Smooth muscle cell (in vitro differentiated cells): ENCODE results near the gene DAAM2. TPM values are rescaled to one million over a fixed set of nuclear protein-coding genes. Genes with fewer than 3 reads are reported as not detected.

Source experiments
- DNase-seq: peaks from one replicate; lab custom pipeline; 2025; ENCODE audit not compliant: unreplicated experiment; lab: John Stamatoyannopoulos, UW
- H2AFZ ChIP-seq: fragments of 200-600 bp; sonication (generic); 2 replicates; pipeline ENCODE4 v1.6.0; 2016; ENCODE audit warnings: antibody characterized with exemption, low read depth, mild to moderate bottlenecking
- H3F3A ChIP-seq: fragments of 200-600 bp; sonication (generic); 2 replicates; pipeline ENCODE4 v1.6.0; 2017; ENCODE audit warnings: antibody characterized with exemption, low read depth
- H3K27ac ChIP-seq: fragments of 200-600 bp; sonication (generic); 2 replicates; pipeline ENCODE4 v1.5.1; 2016; ENCODE audit warnings: low read depth, mild to moderate bottlenecking
- H3K27me3 ChIP-seq: fragments of 200-600 bp; sonication (generic); 2 replicates; pipeline ENCODE4 v1.6.1; 2016; ENCODE audit warnings: low read depth, mild to moderate bottlenecking
- H3K36me3 ChIP-seq: fragments of 200-600 bp; sonication (generic); 2 replicates; pipeline ENCODE4 v1.5.1; 2016; ENCODE audit warnings: low read depth
- H3K4me1 ChIP-seq: fragments of 200-600 bp; sonication (generic); 2 replicates; pipeline ENCODE4 v1.5.1; 2016; ENCODE audit warnings: low read depth
- H3K4me2 ChIP-seq: fragments of 200-600 bp; sonication (generic); 2 replicates; pipeline ENCODE4 v1.6.0; 2016; ENCODE audit warnings: mild to moderate bottlenecking
- H3K4me3 ChIP-seq: fragments of 200-600 bp; sonication (generic); 2 replicates; pipeline ENCODE4 v1.5.1; 2016; ENCODE audit warnings: mild to moderate bottlenecking
- H3K79me2 ChIP-seq: fragments of 200-600 bp; sonication (generic); 2 replicates; pipeline ENCODE4 v1.6.0; 2016; ENCODE audit warnings: low read depth, mild to moderate bottlenecking
- H3K9ac ChIP-seq: fragments of 200-600 bp; sonication (generic); 2 replicates; pipeline ENCODE4 v1.6.0; 2016; ENCODE audit warnings: low read depth
- H3K9me3 ChIP-seq: fragments of 200-600 bp; sonication (generic); replicated peaks from 2 replicates; pipeline ENCODE4 v1.5.1; 2016; ENCODE audit warnings: low read depth
- H4K20me1 ChIP-seq: fragments of 200-600 bp; sonication (generic); 2 replicates; pipeline ENCODE4 v1.6.0; 2016; ENCODE audit warnings: low read depth
- CTCF ChIP-seq: fragments of 200-600 bp; sonication (generic); IDR thresholded peaks from 2 replicates; pipeline ENCODE4 v1.5.1; 2017; ENCODE audit warnings: borderline replicate concordance, mild to moderate bottlenecking, antibody characterized with exemption; ENCODE audit not compliant: insufficient read depth, poor library complexity, severe bottlenecking
- WGBS: methylation state at CpG from one replicate; pipeline ENCODE4 v1.1.7; 2016; ENCODE audit warnings: low lambda C conversion rate; 5-methylcytosine and 5-hydroxymethylcytosine counted together
- polyA plus RNA-seq: library from polyadenylated mRNA; unstranded; fragments of >200 nt; fragmentation: Nextera tagmentation; extraction: Ambion mirVana; gene quantifications from 2 replicates; pipeline ENCODE4 v1.2.1, GENCODE V29; 2016
- total RNA-seq: library from RNA; depleted of rRNA; stranded (reverse); fragments of >200 nt; gene quantifications from 2 replicates; pipeline ENCODE4 v1.2.3, GENCODE V29; 2014

DAAM2 gene
- total and polyA plus RNA-seq, 2 experiments from 2014 or later, result 26.5 to 29.8 TPM

- no peaks in the 10 kb centered on the region for H3K4me1 ChIP-seq
- DNase-seq, result no peak
These were observed 24.6 kb downstream of the DAAM2 start for GRCh38 chr6:39816747-39817146.

GRCh38 chr6:39818695-39819094 is 26.5 kb downstream of the DAAM2 start:
- no peak overlapping the region for H3K4me2 ChIP-seq

More at GRCh38 chr6:39816747-39817146, 24.6 kb downstream of the DAAM2 start:
- no peak for TF ChIP-seq CTCF
- Histone ChIP-seq H3F3A (no peaks in the 10 kb centered on the region), H3K27ac (no peak overlapping the region), H3K4me2 (no peak overlapping the region), H3K36me3 (peaks cover 9% of the 10 kb centered on the region), H3K9ac (no peak overlapping the region), H4K20me1 (peaks cover 19% of the 10 kb centered on the region), H3K4me3 (no peak overlapping the region), H2AFZ (no peak overlapping the region), H3K27me3 (no peaks in the 10 kb centered on the region), H3K9me3 (no peaks in the 10 kb centered on the region), H3K79me2 (peaks cover 26% of the 10 kb centered on the region)
- WGBS, result 80% methylated on average over 7 of the region's 7 CpGs

GRCh38 chr6:39819228-39819627 is 27.1 kb downstream of the DAAM2 start:
- WGBS, result 100% methylated on average over 1 of the region's 1 CpG
- no peak for TF ChIP-seq CTCF
- H3F3A ChIP-seq, result no peaks in the 10 kb centered on the region
- H3K27ac ChIP-seq, result no peak overlapping the region
- H3K79me2 ChIP-seq, result peaks cover 26% of the 10 kb centered on the region
- H2AFZ ChIP-seq, result no peak overlapping the region
- peaks cover 27% of the 10 kb centered on the region for H4K20me1 ChIP-seq
- H3K36me3 ChIP-seq, result peaks cover 9% of the 10 kb centered on the region
- no peaks in the 10 kb centered on the region for H3K4me1 ChIP-seq
- no peak overlapping the region for H3K9ac ChIP-seq
- H3K4me2 ChIP-seq, result no peak overlapping the region
- no peak overlapping the region for H3K4me3 ChIP-seq
- no peaks in the 10 kb centered on the region for H3K27me3 ChIP-seq
- DNase-seq, result no peak
- no peaks in the 10 kb centered on the region for H3K9me3 ChIP-seq

More at GRCh38 chr6:39818695-39819094, 26.5 kb downstream of the DAAM2 start:
- no peaks in the 10 kb centered on the region for H3K9me3 ChIP-seq
- no peaks in the 10 kb centered on the region for H3K27me3 ChIP-seq
- peak overlapping the region; percentile 0 for H3K27ac ChIP-seq
- H3K36me3 ChIP-seq, result peaks cover 9% of the 10 kb centered on the region
- H2AFZ ChIP-seq, result no peak overlapping the region
- no peak for TF ChIP-seq CTCF
- no peak for DNase-seq
- WGBS, result 53% methylated on average over 2 of the region's 2 CpGs
- H3F3A ChIP-seq, result no peaks in the 10 kb centered on the region
- H3K4me3 ChIP-seq, result no peak overlapping the region
- no peak overlapping the region for H3K9ac ChIP-seq
- H3K4me1 ChIP-seq, result no peaks in the 10 kb centered on the region
- peaks cover 23% of the 10 kb centered on the region for H4K20me1 ChIP-seq
- H3K79me2 ChIP-seq, result peaks cover 26% of the 10 kb centered on the region

- Histone ChIP-seq H3K27me3 (no peaks in the 10 kb centered on the region), H3K4me1 (no peaks in the 10 kb centered on the region), H4K20me1 (peaks cover 32% of the 10 kb centered on the region), H3K79me2 (peaks cover 26% of the 10 kb centered on the region), H3K4me3 (no peak overlapping the region), H2AFZ (no peak overlapping the region), H3K36me3 (peaks cover 9% of the 10 kb centered on the region), H3K4me2 (no peak overlapping the region), H3K27ac (no peak overlapping the region), H3K9me3 (no peaks in the 10 kb centered on the region), H3K9ac (no peak overlapping the region), H3F3A (no peaks in the 10 kb centered on the region)
- TF ChIP-seq CTCF, result no peak
- no peak for DNase-seq
- 85% methylated on average over 8 of the region's 8 CpGs for WGBS
These were observed 27.5 kb downstream of the DAAM2 start for GRCh38 chr6:39819676-39820075.
